Hematopoietic multipotent progenitor cell treated with erythropoietin and hydrocortisone succinate and interleukin-3 and kit ligand, for 17 days (in vitro differentiated cells): ENCODE results near the gene ACAD9.
"Not testable (repeated sequence)": the region's sequence is repeated elsewhere in the genome, so short reads cannot be mapped to it uniquely, and the experiment has no call there.

Experiments used
- DNase-seq: peaks from one replicate; pipeline ENCODE4 v3.0.0-alpha.2; 2015; ENCODE audit warnings: low spot score

Gene ACAD9

GRCh38 chr3:128879125-128879969 is at the start of gene ACAD9:
Gene ACAD9 (plus strand): TSS chr3:128879620. CDS start chr3:128879692, 72 bp downstream.
- DNase-seq: peak; percentile 98

DNA sequence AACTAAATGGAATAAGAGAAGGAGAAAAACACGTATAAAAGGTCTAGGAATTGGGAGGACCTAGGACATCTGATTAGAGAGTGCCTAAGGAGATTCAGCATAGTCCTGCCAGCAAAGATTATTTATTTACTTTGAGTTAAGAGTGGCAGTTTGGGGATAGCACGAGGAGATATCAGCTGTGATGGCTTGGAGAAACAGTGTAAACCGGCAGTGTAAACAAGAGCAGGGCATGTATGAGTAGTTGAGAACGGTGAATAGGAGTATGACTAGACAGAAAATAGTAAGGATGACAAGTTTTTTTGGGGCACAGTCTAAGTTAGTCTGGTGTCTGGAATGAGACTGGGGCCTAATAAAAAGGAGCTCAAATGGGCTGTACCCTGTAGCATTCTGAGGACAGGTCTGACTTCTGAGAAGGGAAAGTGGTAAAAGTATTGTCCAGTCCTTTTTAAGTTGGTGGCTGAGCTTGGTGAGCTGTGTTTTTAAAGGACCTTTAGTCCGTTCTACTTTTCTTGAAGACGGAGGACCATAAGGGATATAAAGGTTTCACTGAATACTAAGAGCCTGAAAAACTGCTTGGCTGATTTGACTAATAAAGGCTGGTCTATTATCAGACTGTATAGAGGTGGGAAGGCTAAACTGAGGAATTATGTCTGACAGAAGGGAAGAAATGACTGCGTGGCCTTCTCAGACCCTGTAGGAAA is 49.3 kb upstream of the ACAD9 start:
- DNase-seq: peak; percentile 33

DNA sequence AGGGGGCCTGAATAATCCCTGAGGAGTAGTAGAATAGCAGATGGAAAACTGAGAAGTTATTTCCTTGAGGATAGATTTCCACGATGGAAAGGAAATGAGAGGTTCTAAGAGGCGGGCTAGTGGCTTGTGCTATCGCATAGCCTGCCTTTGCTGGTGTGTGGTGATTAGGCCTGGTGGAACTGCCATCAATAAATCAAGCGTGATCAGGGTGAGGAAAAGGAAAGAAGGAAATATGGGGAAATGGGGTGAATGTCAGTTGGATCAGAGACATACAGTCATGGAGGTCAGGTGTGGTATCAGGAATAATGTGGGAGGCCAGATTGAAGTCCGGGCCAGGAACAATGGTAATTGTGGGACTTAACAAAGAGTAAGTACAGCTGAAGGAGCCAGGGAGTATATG is 48.7 kb upstream of the ACAD9 start:
- not testable (repeated sequence) for DNase-seq

DNA sequence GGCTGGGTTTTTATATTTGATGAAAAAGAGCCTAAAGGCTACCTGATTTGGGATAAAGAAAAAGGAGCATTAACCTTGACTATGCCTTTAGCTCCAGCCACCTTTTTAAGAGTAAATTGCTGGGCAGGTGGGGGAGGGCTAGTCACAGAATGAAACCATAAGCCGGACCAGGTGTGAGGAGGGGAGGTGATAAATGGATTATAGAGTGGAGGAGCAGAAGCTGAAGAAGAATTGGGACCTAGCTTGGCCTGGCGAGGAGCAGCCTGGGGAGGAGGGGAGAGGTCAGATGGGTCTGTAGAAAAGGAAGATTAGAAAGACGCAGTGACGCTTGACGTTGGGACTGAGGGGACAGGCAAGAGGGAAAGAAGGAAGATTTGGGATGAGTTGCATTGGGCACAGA is 46.4 kb upstream of the ACAD9 start:
- not testable (repeated sequence) for DNase-seq

DNA sequence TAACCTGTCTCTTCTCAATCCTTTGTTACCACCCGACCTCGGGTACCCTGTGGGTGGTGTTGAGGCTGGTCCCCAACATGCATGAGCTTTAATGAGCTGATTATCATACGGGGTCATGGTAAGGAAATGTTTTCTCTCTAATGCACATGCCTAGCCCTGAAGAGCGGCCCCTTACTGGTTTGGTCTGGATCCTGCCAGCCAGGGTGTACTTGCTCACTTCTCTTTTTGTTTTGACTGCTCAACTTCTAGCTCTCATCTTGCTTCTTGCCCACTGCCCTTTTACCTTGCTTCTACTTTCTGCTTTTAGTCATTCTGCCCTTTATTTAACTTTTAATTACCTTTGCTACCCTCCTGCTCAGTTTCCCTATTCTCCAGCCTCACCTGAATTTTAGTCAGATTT is 44.3 kb upstream of the ACAD9 start:
- no peak for DNase-seq

DNA sequence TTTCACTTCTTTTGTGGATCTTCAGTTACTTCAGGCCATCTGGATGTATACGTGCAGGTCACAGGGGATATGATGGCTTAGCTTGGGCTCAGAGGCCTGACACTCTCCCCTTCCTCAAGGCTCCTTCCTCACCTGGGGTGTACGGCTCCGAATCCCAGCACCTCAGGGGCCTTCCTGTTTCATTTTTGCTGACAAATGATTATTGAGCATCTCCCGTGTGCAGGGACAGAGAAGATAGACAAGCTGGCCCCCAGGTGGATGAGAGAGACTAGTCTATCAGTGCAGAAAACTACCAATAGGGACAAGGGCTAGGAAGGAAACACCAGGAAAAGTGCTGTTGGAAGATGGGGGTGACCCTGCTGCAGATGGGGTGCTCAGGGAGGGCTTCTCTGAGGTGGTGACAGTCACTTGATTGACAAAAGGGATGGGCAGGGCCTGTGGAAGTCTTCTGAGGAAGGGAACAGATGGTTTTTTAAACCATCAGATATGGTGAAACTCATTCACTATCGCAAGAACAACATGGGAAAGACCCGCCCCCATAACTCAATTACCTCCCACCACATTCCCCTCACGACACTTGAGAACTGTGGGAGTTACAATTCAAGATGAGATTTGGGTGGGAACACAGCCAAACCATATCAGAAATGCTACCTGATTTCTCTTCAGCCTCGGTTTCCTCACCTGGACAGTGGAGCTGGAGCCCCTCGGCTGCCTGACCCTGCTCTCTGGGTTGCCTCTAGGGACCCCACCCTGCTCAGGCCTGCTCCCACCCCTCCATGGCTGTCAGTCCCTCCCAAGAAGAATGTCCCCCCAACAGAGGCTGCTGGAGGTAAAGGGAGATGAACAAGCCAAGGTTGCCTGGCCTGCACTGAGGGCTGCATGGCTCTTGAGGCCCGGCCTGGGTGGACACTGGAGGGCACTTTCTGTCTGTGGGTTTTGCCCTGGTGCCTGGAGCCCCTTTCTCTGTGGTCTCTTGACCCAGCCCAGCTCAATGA is 37.2 kb upstream of the ACAD9 start:
- DNase-seq: no peak

- no peak for DNase-seq
Observed at GRCh38 chr3:128844502-128844901, 34.9 kb upstream of the ACAD9 start.

DNA sequence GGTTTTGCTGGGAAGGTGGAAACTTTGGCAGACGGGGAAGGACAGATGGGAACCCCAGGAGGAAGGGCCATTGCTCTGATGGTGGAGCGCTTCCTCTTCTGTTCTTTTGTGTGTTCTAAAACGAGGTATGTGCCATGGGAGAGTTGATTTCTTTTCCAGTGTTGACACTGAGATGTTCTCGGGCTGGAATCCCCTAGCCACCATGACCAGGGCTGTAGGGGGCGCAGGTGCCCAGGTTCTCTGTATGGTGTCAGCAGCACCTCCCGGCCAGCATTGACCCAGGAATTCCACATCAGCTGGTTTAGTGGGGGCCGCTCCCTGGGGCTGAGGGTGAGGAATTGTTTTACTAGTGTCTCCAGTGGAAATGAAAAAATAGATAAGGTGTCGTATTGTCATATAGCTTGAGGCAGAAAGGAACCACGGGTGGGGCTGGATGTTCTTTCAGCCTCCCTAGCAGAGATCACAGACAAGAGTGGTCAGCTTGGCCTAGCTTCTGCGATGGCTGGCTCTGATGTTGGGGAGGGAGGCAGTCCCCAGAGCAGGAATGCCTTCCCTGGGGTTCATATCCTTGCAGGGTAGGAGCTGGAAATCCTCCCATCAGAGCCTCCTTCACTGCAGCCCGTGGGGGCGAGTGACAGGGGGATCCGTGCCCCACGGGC is 34.2 kb upstream of the ACAD9 start:
- no peak for DNase-seq

GRCh38 chr3:128845778-128846485 is 33.5 kb upstream of the ACAD9 start:
- peak; percentile 83 for DNase-seq

DNA sequence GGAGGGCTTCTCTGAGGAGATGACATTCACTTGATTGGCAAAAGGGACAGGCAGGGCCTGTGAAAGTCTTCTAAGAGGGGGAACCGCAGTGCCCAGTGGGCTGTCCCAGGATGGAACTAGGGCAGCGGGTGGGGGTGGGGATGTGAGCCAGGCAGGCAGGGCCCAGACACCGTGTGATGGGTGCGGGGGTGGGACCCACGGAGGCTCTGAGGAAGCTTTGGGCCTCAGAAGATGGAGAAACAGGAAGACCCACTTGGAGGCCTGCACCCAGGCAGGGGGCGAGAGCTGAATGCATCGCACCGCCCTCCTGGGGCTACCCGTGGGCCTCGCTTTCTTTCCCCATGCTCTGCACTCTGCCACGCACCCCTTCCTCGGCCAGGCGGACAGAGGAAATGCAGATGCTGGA is 32.9 kb upstream of the ACAD9 start:
- no peak for DNase-seq

DNA sequence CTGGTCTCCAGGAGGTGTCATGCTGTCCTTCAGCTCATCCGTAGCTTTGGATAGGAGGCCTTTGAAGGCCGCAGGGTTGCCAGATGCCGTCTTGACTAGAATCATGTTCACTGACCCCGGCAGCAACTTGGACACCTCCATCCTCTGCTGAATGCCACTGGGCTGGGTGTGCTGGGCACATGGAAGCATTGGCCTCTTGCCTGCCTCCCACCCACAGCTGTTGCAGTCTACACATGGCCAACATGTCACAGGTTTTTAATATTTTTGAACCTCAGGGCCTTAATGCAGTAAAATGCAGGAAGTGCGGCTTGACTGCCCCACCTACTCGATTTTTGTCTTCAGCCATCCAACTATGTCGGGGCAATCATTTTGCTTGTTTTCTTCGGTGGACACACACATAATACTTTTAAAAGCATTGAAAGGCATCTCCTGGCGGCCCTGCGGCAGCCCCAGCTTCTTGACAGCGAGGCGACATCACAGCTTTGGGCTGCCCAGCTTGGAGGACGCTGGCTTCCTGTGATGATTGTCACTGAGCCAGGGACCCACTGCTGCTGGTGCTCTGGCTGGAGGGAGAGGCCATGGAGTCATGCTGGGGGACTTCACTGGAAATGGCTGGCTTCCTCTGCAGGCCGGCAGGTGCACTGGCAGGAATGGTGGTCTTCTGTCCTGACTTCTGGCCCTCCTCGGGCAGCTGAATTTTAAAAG is 31.6 kb upstream of the ACAD9 start:
- no peak for DNase-seq

DNA sequence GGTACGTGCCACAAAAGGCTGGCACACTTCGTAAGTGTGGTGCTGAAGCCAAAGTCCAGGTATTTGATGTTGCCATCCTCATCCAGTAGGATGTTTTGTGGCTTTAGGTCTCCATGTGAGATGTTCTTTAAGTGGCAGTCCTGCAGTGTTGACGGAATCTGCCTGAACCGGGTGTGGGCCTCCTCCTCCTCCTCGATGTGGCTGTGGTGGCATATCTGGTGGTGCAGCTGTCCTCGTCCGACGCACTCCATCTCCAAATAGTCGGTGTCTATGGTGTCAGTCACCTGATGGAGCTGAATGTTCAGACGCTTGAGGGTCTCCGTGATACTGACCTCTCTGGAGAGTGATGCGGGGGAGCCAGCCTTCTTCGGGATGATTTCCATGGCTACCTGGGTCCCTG is 30.5 kb upstream of the ACAD9 start:
- DNase-seq: no peak

GRCh38 chr3:128849911-128850455 is 29.4 kb upstream of the ACAD9 start:
- DNase-seq: no peak

- no peak for DNase-seq
Observed at GRCh38 chr3:128850544-128850943, 28.9 kb upstream of the ACAD9 start.

GRCh38 chr3:128851601-128852000 is 27.8 kb upstream of the ACAD9 start:
- DNase-seq: no peak

GRCh38 chr3:128853826-128854225 is 25.6 kb upstream of the ACAD9 start:
- no peak for DNase-seq

DNA sequence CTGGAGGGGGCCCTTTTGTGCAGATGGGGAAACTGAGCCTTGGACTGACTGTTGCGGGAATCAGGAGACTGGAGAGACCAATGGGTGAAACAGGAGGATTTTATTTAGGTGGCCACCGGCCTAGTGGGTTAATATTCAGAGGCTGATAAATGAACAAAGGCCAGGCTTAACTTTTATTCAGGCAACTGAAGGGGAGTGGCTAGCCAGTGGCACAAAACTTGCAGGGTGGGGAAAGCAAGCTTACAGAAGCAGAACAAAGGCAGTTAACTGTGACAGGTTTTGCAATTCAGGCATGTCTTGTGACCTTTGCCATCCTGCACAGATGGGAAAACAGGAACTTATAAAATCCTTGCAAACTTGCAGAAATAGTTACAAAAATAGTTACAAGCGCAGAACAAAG is 24.9 kb upstream of the ACAD9 start:
- no peak for DNase-seq

DNA sequence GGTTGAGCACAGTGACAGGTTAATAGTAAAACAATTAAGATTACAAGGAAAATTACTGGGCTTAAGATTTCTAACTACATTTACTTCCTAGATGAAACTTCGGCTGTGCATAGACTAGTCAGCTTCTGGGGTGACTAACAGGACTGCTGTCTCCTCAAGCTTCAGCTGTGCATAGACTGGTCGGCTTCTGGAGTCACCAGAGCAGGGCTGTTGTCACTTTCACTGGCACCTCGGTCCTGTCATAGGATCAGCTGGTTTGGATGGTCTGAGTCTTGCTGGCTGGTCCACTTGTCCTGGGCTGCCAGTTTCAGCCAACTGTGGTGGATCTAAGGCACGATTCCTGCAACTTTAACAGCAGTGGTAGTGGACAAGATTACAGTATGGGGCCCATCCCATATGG is 23.9 kb upstream of the ACAD9 start:
- DNase-seq: no peak

DNA sequence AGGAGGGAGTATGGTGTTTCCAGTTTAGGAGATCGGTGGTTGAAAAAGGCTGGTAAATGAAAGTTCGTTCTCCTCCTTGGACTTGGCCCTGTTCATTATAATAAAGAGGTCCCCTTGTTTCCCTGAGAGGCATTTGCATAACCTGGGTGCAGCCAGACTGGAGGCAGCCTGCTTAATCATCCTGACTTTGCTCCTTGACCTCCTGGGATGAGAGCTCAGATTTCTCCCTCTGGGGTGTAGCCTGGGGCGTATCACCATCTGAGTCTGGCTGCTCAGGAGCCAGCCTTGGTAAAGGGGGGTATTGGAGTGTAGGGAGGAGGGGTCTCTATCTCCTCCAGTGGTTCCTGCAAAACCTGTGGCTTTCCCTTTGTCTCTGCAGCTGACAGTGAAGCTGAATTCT is 21.3 kb upstream of the ACAD9 start:
- no peak for DNase-seq

DNA sequence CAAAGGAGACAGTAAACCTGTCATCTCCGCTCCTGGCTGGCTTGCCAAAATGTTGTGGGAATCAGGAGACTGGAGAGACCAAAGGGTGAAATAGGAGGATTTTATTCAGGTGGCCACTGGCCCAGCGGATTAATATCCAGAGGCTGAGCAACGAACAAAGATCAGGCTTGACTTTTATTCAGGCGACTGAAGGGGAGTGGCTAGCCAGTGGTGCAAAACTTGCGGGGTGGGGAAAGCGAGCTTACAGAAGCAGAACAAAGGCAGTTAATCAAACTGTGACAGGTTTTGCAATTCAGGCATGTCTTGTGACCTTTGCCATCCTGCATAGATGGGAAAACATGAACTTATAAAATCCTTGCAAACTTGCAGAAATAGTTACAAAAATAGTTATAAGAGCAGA is 19.8 kb upstream of the ACAD9 start:
- DNase-seq: no peak
